Fibroblast of lung (primary cell): ENCODE data around the gene KCTD6.

Experiments used
- EZH2 ChIP-seq: IDR thresholded peaks from 2 replicates; pipeline ENCODE4 v1.5.1; 2012; ENCODE audit warnings: low read length, control low read depth, mild to moderate bottlenecking; ENCODE audit errors: missing control alignments
- TF ChIP-seq, protein P1 (sequence below), 2 donors: IDR thresholded peaks in 1 of 2; conservative IDR thresholded peaks in 1 of 2; 1 replicate in 1 of 2; 2 replicates in 1 of 2; pipeline ENCODE4 v1.5.1; 2011 to 2012; ENCODE audit warnings: low read length in 2 of 2, control low read depth in 1 of 2, inconsistent platforms in 1 of 2, low read depth in 1 of 2, mild to moderate bottlenecking in 1 of 2

DNA sequence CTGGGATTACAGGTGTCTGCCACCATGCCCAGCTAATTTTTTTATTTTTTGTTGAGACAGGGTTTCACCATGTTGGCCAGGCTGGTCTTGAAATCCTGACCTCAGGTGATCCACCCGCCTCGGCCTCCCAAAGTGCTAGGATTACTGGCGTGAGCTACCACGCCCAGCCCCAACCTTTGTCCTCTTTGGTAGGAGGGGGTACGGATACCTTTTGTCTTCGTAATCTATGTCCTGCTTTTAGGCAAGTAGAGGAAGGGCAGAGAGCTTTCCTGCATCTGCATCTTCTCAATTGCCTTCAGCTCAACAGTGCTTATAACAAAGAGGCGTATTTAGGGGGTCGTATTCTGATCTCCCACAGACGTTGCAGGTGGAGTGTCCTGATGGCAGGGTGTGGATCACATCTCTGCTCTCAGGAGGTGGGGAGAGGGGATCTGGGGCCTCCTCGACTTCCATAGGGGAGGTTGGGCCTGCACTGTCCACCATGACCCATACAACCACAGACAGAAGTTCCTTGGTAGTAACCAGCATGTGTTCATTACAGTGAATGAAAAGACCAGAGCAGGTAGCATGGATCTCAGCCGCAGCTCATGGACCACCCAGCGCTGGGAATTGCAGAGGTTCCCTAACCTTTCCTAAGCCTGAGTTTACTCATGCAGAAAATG is 21.4 kb upstream of the KCTD6 start:
- no peak for TF ChIP-seq EZH2
- TF ChIP-seq, protein P1, sequence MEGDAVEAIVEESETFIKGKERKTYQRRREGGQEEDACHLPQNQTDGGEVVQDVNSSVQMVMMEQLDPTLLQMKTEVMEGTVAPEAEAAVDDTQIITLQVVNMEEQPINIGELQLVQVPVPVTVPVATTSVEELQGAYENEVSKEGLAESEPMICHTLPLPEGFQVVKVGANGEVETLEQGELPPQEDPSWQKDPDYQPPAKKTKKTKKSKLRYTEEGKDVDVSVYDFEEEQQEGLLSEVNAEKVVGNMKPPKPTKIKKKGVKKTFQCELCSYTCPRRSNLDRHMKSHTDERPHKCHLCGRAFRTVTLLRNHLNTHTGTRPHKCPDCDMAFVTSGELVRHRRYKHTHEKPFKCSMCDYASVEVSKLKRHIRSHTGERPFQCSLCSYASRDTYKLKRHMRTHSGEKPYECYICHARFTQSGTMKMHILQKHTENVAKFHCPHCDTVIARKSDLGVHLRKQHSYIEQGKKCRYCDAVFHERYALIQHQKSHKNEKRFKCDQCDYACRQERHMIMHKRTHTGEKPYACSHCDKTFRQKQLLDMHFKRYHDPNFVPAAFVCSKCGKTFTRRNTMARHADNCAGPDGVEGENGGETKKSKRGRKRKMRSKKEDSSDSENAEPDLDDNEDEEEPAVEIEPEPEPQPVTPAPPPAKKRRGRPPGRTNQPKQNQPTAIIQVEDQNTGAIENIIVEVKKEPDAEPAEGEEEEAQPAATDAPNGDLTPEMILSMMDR (conservative IDR thresholded peaks at IDR 0.05 in 1 of 2, IDR thresholded peaks at IDR 0.05 in 1 of 2; ENCODE audit: low read depth in 1 of 2, low read length in 2 of 2), result no peak
